Erythroblast (primary cell): Measurements from ENCODE around the gene COBL.
"Not testable (repeated sequence)": the region's sequence is repeated elsewhere in the genome, so short reads cannot be mapped to it uniquely, and the experiment has no call there.

Source experiments
- GATA1 ChIP-seq: IDR thresholded peaks from 2 replicates; pipeline ENCODE4 v1.6.1; 2011; ENCODE audit warnings: low read depth, mild to moderate bottlenecking, control low read depth, low read length, moderate library complexity
- POLR2A ChIP-seq: IDR thresholded peaks from 2 replicates; pipeline ENCODE4 v1.6.1; 2011; ENCODE audit warnings: mild to moderate bottlenecking, low read length

GRCh38 chr7:50990214-50990613 lies 326.4 kb downstream of the COBL start:
- TF ChIP-seq POLR2A, GATA1: not testable (repeated sequence)
